H9 (cell line): ENCODE measurements around the gene CILP2. TPM values are rescaled to one million over a fixed set of nuclear protein-coding genes. Genes with fewer than 3 reads are reported as not detected.

ENCODE experiments used
- DNase-seq: peaks from one replicate; pipeline ENCODE4 v3.0.0-alpha.2; 2017
- H2AFZ ChIP-seq: one replicate; pipeline ENCODE4 v1.6.1; 2013; ENCODE audit warnings: mild to moderate bottlenecking, low read length, control low read depth, moderate library complexity
- H2AK5ac ChIP-seq: 2 replicates; pipeline ENCODE4 v1.6.1; 2013; ENCODE audit warnings: low read length, control low read depth, mixed read lengths; ENCODE audit not compliant: insufficient read length
- H2BK120ac ChIP-seq: one replicate; pipeline ENCODE4 v1.6.1; 2013; ENCODE audit warnings: low read depth, mild to moderate bottlenecking, low read length, control low read depth, inconsistent platforms; ENCODE audit not compliant: poor library complexity, severe bottlenecking
- H2BK12ac ChIP-seq: 2 replicates; pipeline ENCODE4 v1.6.1; 2013; ENCODE audit warnings: low read length, control low read depth, mixed read lengths, low read depth; ENCODE audit not compliant: insufficient read length
- H2BK15ac ChIP-seq: 2 replicates; pipeline ENCODE4 v1.6.1; 2013; ENCODE audit warnings: low read depth, low read length, control low read depth
- H2BK20ac ChIP-seq: one replicate; pipeline ENCODE4 v1.6.1; 2013; ENCODE audit warnings: low read depth, mild to moderate bottlenecking, low read length, control low read depth, inconsistent platforms; ENCODE audit not compliant: poor library complexity, severe bottlenecking
- H2BK5ac ChIP-seq: 2 replicates; pipeline ENCODE4 v1.6.1; 2013; ENCODE audit warnings: low read length, control low read depth, mixed read lengths; ENCODE audit not compliant: insufficient read length
- H3K14ac ChIP-seq: 2 replicates; pipeline ENCODE4 v1.6.1; 2013; ENCODE audit warnings: low read length, control low read depth; ENCODE audit not compliant: insufficient read depth
- H3K18ac ChIP-seq: 2 replicates; pipeline ENCODE4 v1.6.1; 2013; ENCODE audit warnings: low read depth, mild to moderate bottlenecking, mixed read lengths, low read length, control low read depth; ENCODE audit not compliant: insufficient read length
- H3K23ac ChIP-seq: 2 replicates; pipeline ENCODE4 v1.6.1; 2013; ENCODE audit warnings: low read length, control low read depth, mixed read lengths, low read depth; ENCODE audit not compliant: insufficient read length
- H3K23me2 ChIP-seq: 2 replicates; pipeline ENCODE4 v1.6.1; 2013; ENCODE audit warnings: low read depth, mild to moderate bottlenecking, mixed read lengths, low read length, control low read depth; ENCODE audit not compliant: insufficient read length, poor library complexity, severe bottlenecking
- H3K27ac ChIP-seq: 2 replicates; pipeline ENCODE4 v1.5.1; 2013; ENCODE audit warnings: low read length, control low read depth, mixed read lengths, low read depth; ENCODE audit not compliant: insufficient read length
- H3K27me3 ChIP-seq: 2 replicates; pipeline ENCODE4 v1.6.1; 2013; ENCODE audit warnings: low read length, control low read depth, inconsistent platforms; ENCODE audit not compliant: insufficient read depth
- H3K4ac ChIP-seq: 2 replicates; pipeline ENCODE4 v1.6.1; 2013; ENCODE audit warnings: low read depth, mild to moderate bottlenecking, control low read depth, inconsistent platforms, low read length, moderate library complexity
- H3K4me1 ChIP-seq: 2 replicates; pipeline ENCODE4 v1.6.1; 2013; ENCODE audit warnings: low read length, control low read depth, inconsistent platforms; ENCODE audit not compliant: insufficient read depth
- H3K4me2 ChIP-seq: 2 replicates; pipeline ENCODE4 v1.6.1; 2013; ENCODE audit warnings: low read length, control low read depth, mixed read lengths; ENCODE audit not compliant: insufficient read length, insufficient read depth
- H3K56ac ChIP-seq: 2 replicates; pipeline ENCODE4 v1.6.1; 2013; ENCODE audit warnings: low read depth, mild to moderate bottlenecking, mixed read lengths, low read length, control low read depth; ENCODE audit not compliant: insufficient read length
- H3K79me1 ChIP-seq: 2 replicates; pipeline ENCODE4 v1.6.1; 2013; ENCODE audit warnings: low read depth, mild to moderate bottlenecking, moderate library complexity, low read length, control low read depth, inconsistent platforms; ENCODE audit not compliant: insufficient read depth, poor library complexity, severe bottlenecking
- H3K79me2 ChIP-seq: 2 replicates; pipeline ENCODE4 v1.6.1; 2013; ENCODE audit warnings: low read length, control low read depth, inconsistent platforms; ENCODE audit not compliant: insufficient read depth
- H3K9ac ChIP-seq: 2 replicates; pipeline ENCODE4 v1.6.1; 2013; ENCODE audit warnings: low read length, control low read depth, mixed read lengths; ENCODE audit not compliant: insufficient read length; ENCODE audit errors: extremely low read depth
- H3K9me3 ChIP-seq: one replicate; pipeline ENCODE4 v1.6.1; 2013; ENCODE audit warnings: low read depth, low read length, inconsistent platforms; ENCODE audit not compliant: control insufficient read depth
- H3T11ph ChIP-seq: one replicate; pipeline ENCODE4 v1.6.1; 2013; ENCODE audit warnings: mild to moderate bottlenecking, low read length, control low read depth, inconsistent platforms
- H4K20me1 ChIP-seq: one replicate; pipeline ENCODE4 v1.6.1; 2013; ENCODE audit not compliant: control insufficient read depth, insufficient read length, insufficient read depth
- H4K5ac ChIP-seq: 2 replicates; pipeline ENCODE4 v1.6.1; 2013; ENCODE audit warnings: low read depth, mild to moderate bottlenecking, mixed read lengths, low read length, control low read depth; ENCODE audit not compliant: insufficient read length
- H4K8ac ChIP-seq: replicated peaks from 2 replicates; pipeline ENCODE4 v1.6.1; 2013; ENCODE audit warnings: low read length, control low read depth, mixed read lengths, low read depth; ENCODE audit not compliant: insufficient read length
- H4K91ac ChIP-seq: 2 replicates; pipeline ENCODE4 v1.6.1; 2013; ENCODE audit warnings: low read depth, mild to moderate bottlenecking, moderate library complexity, mixed read lengths, low read length, control low read depth; ENCODE audit not compliant: insufficient read length
- H3K27ac Mint-ChIP-seq, 3 experiments: 2 replicates in 2 of 3; 3 replicates in 1 of 3; pipeline ENCODE4 v1.8.0; 2020 to 2021; ENCODE audit warnings: mixed read lengths in 3 of 3, mild to moderate bottlenecking in 1 of 3, moderate library complexity in 1 of 3
- H3K27me3 Mint-ChIP-seq: 2 replicates; pipeline ENCODE4 v1.8.0; 2021; ENCODE audit warnings: low read depth, mild to moderate bottlenecking, moderate library complexity, mixed read lengths
- H3K36me3 Mint-ChIP-seq, 3 experiments: 2 replicates in 2 of 3; 3 replicates in 1 of 3; pipeline ENCODE4 v1.8.0; 2020 to 2021; ENCODE audit warnings: low read depth in 3 of 3, mixed read lengths in 3 of 3; ENCODE audit not compliant: insufficient read depth in 1 of 3
- H3K4me1 Mint-ChIP-seq, 2 experiments: 2 replicates each; pipeline ENCODE4 v1.8.0; 2020; ENCODE audit warnings: mixed read lengths in 2 of 2
- H3K4me3 Mint-ChIP-seq, 2 experiments: 2 replicates in 1 of 2; 3 replicates in 1 of 2; pipeline ENCODE4 v1.8.0; 2020 to 2021; ENCODE audit warnings: mild to moderate bottlenecking in 2 of 2, mixed read lengths in 2 of 2, moderate library complexity in 1 of 2
- H3K9me3 Mint-ChIP-seq, 2 experiments: 2 replicates in 1 of 2; 3 replicates in 1 of 2; pipeline ENCODE4 v1.8.0; 2020; ENCODE audit warnings: mild to moderate bottlenecking in 2 of 2, mixed read lengths in 2 of 2, moderate library complexity in 1 of 2
- WGBS: extraction: QIAGEN DNeasy Blood & Tissue Kit; methylation state at CpG from one replicate; pipeline ENCODE4 v1.1.7; 2013; ENCODE audit warnings: missing lambda C conversion rate, low lambda C conversion rate, mixed read lengths; ENCODE audit not compliant: insufficient read length; ENCODE audit errors: extremely low coverage; 5-methylcytosine and 5-hydroxymethylcytosine counted together
- total RNA-seq: library from RNA; stranded (reverse); gene quantifications from 2 replicates; pipeline ENCODE4 v1.2.1, GENCODE V29; 2021
- TF ChIP-seq, protein P1 (sequence below): fragments of 200-600 bp; sonication (generic); conservative IDR thresholded peaks from 3 replicates; pipeline ENCODE4 v1.8.0; 2021; ENCODE audit warnings: antibody characterized with exemption, mild to moderate bottlenecking

CILP2 gene
- total RNA-seq, 1 experiment from 2014 or later = 6.4 TPM

GRCh38 chr19:19491321-19492025 is 46.6 kb upstream of the CILP2 start:
- Histone ChIP-seq H2BK12ac (no peak overlapping the region), H3K18ac (no peak overlapping the region), H3T11ph (no peak overlapping the region), H2AK5ac (no peak overlapping the region), H4K20me1 (no peaks in the 10 kb centered on the region), H3K56ac (no peak overlapping the region), H4K91ac (no peak overlapping the region), H3K27ac (no peak overlapping the region), H3K4me1 (peaks cover 9% of the 10 kb centered on the region; the same call in 1 of the 2 replicates), H3K14ac (no peak overlapping the region), H4K8ac (no peak overlapping the region), H2BK5ac (no peak overlapping the region), H2AFZ (no peak overlapping the region), H3K4ac (no peak overlapping the region), H3K79me1 (no peaks in the 10 kb centered on the region), H3K9ac (no peak overlapping the region), H4K5ac (no peak overlapping the region), H3K23me2 (no peaks in the 10 kb centered on the region), H3K79me2 (peaks cover 4% of the 10 kb centered on the region; the same call in 1 of the 2 replicates), H2BK15ac (no peak overlapping the region), H3K9me3 (no peaks in the 10 kb centered on the region), H2BK120ac (no peak overlapping the region), H3K23ac (no peak overlapping the region), H3K4me2 (no peak overlapping the region), H3K27me3 (no peaks in the 10 kb centered on the region), H2BK20ac (no peak overlapping the region)
- peaks cover 28 to 57% (median 49%) of the 10 kb centered on the region in 3 experiments; a peak in 6 of 7 replicates for H3K36me3 Mint-ChIP-seq
- peaks cover 37 to 43% of the 10 kb centered on the region in 2 experiments for H3K4me1 Mint-ChIP-seq
- TF ChIP-seq, protein P1, sequence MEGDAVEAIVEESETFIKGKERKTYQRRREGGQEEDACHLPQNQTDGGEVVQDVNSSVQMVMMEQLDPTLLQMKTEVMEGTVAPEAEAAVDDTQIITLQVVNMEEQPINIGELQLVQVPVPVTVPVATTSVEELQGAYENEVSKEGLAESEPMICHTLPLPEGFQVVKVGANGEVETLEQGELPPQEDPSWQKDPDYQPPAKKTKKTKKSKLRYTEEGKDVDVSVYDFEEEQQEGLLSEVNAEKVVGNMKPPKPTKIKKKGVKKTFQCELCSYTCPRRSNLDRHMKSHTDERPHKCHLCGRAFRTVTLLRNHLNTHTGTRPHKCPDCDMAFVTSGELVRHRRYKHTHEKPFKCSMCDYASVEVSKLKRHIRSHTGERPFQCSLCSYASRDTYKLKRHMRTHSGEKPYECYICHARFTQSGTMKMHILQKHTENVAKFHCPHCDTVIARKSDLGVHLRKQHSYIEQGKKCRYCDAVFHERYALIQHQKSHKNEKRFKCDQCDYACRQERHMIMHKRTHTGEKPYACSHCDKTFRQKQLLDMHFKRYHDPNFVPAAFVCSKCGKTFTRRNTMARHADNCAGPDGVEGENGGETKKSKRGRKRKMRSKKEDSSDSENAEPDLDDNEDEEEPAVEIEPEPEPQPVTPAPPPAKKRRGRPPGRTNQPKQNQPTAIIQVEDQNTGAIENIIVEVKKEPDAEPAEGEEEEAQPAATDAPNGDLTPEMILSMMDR = no peak
- WGBS = no CpG with 5 or more reads among the region's 15 CpGs
- H3K9me3 Mint-ChIP-seq = no peaks in the 10 kb centered on the region
- DNase-seq = no peak
- no peak overlapping the region; a peak in 1 of 5 replicates for H3K4me3 Mint-ChIP-seq
- no peaks in the 10 kb centered on the region for H3K27me3 Mint-ChIP-seq
- no peak overlapping the region; a peak in 1 of 7 replicates for H3K27ac Mint-ChIP-seq
